GM08714 (cell line): ENCODE data around the gene APRT.
"Not testable (repeated sequence)": the region's sequence is repeated elsewhere in the genome, so short reads cannot be mapped to it uniquely, and the experiment has no call there.

Experiments used
- H3K4me3 ChIP-seq: fragments of 200-500 bp; sonication (Bioruptor generic); 2 replicates; pipeline ENCODE4 v1.5.1; 2014; ENCODE audit warnings: mild to moderate bottlenecking, low read length, inconsistent platforms
- ZNF274 ChIP-seq: IDR thresholded peaks from 2 replicates; pipeline ENCODE4 v1.6.1; 2012; ENCODE audit warnings: mild to moderate bottlenecking, low read depth, low read length

APRT gene

DNA sequence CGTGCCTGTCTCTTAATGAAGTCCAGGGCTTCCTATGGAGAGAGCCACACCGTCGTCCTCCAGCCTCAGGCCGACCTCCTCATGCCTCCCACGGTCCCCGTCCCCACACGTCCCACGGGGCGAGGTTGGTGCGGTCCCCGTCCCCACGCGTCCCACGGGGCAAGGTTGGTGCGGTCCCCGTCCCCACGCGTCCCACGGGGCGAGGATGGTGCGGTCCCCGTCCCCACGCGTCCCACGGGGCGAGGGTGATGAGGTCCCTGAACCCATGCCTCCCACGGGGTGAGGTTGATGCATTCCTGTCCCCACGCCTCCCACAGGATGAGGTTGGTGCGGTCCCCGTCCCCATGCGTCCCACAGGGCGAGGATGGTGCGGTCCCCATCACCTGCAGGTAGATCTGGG, 24.1 kb upstream of the APRT start:
- TF ChIP-seq ZNF274 = no peak
- H3K4me3 ChIP-seq = no peak overlapping the region

DNA sequence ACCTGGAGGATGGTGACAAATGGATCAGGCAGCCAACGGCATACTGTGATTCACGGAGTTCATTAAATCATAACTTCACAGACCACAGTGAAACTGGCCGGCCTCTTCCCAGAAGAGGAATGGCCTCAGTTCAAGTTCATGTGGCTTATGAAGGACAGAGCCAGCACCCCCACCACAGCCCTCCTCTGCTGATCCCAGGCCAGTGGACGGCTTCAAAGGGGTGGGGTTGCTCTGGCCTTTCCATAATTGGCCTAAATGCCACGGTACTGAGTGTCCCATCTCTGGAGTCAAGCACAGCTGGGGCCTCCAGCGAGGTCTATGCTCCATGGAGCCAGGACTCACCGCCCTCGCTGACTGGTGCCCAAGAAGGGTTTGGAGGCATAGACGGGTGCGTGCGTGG, 23.7 kb upstream of the APRT start:
- TF ChIP-seq ZNF274 = no peak
- H3K4me3 ChIP-seq = no peak overlapping the region

DNA sequence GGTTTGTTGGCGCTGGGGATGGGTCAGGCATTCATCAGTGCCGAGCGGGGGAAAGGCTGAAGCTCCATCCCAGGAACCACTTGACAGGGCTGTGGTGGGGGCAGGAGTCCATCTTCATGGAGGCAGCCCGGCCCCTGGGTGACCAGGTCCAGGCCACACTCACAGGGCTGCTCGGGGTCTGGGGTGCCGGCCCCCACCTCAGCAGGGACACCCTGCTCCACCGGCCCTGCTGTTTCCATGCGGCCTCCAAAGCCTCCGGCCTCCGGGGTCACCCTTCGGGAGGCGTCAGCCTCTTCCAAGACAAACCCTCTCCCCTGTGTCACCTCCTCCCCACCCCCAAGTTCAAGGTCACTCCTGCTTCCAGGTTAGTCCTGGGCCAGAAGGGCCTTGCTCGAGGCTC, 22.9 kb upstream of the APRT start:
- H3K4me3 ChIP-seq = no peak overlapping the region
- no peak for TF ChIP-seq ZNF274

DNA sequence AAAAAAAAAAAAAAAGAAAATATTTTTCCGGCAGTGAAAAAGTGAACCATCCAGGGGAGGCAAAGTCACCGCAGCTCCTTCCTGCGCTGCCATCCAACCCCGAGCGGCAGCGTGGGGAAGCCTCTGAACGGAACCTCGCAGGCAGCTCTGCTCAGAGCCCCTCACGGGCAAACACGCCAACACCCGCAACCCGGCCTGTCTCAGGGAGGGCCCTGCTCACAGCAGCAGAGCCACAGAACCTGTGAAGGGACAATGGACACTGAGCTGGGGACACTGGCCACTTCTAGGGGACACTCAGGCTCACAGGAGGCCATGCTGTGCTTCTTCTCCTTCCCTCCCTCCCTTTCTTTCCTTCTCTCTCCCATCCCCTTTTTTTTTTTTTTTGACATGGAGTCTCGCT, 21.4 kb upstream of the APRT start:
- H3K4me3 ChIP-seq = no peak overlapping the region
- TF ChIP-seq ZNF274 = no peak

DNA sequence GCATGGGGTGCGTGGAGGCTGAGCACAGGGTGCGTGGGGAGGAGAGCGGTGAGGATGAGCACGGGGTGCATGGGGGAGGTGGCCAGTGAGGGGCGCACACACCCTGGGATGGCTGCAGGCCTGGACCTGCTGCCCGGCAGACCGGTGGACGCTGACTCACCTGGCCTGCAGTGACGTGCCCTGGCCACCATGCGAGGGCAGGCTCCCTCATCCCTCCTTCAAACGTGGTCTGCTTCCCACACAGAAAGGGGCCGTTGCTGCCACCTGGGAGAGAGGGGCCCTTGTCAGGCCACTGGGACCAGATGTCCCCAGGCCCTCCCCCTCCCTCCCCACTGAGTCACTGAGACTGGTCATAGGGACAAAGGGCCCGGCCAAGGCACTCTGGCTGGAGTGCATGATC, 20.1 kb upstream of the APRT start:
- TF ChIP-seq ZNF274 = no peak
- no peak overlapping the region for H3K4me3 ChIP-seq

DNA sequence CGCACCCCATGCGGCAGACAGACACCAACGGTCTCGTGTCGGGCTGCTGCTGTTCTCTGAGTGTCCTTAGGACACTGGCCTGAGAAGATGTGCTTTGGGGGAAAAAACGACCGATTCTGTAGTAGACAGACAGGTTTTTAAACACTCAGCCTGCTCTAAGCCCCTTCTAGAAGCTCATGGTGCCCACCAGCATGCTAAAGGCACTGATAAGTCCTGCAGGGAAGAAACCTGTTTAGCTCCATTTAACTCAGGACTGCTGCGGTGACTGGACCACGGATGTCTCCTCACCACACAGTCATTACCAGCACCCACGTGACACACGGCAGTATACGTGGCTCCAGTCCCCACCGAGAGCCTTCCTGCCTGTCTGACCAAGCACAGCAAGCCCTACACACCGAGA, 19.1 kb upstream of the APRT start:
- H3K4me3 ChIP-seq = no peak overlapping the region
- TF ChIP-seq ZNF274 = no peak

DNA sequence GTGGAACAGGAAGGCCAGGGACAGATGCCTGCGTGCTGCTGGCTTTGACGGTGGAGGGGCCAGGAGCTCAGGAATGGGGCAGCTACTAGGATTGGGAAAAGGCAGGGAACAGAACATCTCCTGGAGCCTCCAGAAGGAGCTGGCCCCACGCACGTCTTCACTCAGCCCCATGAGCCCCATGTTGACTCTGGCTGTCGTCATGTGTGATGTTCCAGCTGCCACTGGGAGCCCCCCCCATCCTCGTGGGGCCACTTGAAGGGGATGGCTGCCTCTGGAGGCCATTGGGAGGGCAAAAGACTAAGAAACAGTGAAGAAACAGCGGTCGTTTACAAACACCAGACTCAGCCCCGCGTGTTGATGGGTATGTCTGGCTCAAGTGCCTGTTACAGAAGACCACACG, 18.5 kb upstream of the APRT start:
- no peak overlapping the region for H3K4me3 ChIP-seq
- no peak for TF ChIP-seq ZNF274

DNA sequence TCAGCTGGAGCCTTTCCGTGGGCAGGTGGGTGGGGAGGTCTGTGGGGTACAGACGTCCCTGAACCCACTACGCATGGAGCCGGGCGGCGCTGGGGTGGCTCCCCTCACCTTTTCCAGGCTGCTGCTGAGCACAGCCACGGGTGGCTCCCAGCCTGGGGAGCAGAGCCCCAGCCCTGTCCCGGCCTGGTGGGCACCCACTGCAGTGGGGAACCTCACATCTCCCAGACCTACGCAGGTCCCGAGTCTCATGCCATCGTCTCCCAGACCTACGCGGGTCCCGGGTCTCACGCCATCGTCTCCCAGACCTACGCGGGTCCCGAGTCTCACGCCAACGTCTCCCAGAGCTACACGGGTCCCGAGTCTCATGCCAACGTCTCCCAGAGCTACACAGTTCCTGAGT, 17.0 kb upstream of the APRT start:
- no peak for TF ChIP-seq ZNF274
- H3K4me3 ChIP-seq = no peak overlapping the region

DNA sequence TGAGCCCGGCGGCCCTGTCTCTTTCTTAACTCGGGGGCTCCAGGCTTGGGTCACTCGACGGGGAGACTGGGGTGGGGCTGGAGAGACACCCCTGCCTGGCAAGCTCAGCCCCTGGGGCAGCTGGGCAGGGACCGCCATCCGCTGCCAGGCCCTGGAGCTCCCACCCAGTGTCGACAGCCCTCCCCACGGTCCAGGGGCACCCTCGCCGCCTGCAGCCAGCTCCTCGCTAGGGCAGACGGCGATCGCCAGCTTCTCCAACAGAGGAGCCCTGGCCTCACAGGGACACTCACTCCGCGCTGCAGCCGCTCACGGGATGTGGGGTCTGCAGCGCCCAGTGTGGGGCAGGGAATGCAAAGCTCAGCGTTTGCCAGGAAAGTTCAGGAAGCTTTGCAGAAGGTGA, 16.0 kb upstream of the APRT start:
- TF ChIP-seq ZNF274 = no peak
- no peak overlapping the region for H3K4me3 ChIP-seq

DNA sequence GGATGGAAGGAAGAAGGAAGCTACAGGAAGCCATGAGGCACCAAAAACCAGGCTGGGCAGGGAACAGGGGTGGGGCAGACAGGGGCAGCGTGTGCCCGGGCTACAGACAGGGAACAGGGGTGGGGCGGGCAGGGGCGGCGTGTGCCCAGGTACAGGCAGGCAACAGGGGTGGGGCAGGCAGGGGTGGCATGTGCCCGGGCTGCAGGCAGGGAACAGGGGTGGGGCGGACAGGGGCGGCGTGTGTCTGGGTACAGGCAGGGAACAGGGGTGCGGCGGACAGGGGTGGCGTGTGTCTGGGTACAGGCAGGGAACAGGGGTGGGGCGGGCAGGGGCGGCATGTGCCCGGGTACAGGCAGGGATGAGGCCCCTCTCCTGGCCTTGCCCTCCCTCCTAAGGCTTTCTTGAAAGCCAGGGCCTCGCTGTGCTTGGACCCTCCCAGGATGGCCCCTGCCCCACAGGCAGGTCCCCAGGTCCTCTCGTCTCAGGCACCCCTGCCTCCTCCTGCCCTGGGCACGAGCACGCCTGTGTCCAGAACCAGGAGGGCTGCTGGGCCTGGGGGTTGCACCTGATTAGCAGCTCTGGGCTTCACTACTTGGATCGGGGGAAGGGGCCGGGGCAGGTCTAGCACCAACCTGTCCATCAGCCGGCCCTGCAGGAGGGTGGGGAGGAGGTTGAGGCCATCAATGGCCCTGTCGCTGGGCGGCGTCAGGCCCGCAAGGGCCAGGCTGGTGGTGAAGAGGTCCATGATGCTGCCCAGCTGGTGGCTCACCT, 14.5 kb upstream of the APRT start:
- no peak for TF ChIP-seq ZNF274
- H3K4me3 ChIP-seq = no peak overlapping the region

DNA sequence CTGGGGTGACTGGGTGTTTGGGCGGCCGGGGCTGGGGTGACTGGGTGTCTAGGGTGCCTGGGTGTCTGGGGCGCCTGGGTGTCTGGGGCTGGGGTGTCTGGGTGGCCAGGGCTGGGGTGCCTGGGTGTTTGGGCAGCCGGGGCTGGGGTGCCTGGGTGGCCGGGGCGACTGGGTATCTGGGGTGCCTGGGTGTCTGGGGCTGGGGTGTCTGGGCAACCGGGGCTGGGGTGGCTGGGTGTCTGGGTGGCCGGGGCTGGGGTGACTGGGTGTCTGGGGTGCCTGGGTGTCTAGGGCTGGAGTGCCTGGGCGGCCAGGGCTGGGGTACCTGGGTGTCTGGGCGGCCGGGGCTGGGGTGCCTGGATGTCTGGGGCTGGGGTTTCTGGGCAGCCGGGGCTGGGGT, 13.4 kb upstream of the APRT start:
- no peak overlapping the region for H3K4me3 ChIP-seq
- TF ChIP-seq ZNF274 = no peak

DNA sequence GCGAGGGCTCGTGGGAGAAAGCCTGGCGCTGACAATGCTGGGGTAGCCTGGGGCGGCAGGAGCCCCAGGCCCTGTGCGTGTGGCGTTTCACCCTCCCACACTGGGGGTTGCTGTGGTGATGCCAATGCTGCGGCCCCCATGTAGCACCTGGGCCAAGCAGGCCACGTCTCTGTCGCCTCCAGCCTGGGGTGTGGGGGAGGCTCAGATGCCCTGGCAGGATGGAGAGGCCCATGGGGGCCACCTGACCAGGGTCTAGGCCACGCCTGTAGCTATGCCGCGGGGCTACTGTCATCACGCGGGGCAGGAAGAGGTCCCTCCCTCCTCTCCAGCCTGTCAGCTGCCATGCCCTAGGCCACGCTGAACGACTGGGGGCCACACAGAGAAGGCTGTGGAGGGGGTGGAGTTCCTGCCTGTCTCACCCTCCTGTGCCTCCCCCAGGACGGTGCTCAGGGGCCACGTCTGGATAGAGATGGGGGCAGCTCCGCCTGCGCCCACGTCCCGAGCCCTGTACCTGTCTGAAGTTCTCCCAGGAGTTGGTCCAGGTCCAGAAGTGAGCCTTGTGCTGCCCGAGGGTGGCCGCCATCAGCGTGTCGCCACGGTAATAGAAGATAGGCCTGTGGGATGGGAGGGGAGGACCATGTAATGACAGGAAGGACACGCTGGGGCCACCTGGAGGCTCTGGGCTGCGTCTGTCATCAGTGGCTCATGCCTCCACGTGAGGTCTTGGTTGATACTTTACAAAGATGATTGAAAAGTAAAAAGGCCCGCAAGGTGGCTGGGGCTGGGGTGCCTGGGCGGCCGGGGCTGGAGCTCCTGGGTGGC, 12.7 kb upstream of the APRT start:
- H3K4me3 ChIP-seq = no peak overlapping the region
- TF ChIP-seq ZNF274 = no peak

DNA sequence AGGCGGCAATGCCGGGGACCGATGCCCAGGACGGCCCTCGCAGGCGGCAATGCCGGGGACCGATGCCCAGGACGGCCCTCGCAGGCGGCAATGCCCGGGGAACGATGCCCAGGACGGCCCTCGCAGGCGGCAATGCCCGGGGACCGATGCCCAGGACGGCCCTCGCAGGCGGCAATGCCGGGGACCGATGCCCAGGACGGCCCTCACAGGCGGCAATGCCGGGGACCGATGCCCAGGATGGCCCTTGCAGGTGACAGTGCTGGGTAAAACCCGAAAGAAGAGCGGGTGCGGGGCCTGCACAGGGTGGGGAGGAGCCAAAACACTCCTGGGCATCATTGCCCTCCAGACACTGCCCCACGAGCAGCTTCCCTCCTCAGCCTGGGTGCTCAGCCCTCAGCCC, 11.9 kb upstream of the APRT start:
- H3K4me3 ChIP-seq = not testable (repeated sequence)

DNA sequence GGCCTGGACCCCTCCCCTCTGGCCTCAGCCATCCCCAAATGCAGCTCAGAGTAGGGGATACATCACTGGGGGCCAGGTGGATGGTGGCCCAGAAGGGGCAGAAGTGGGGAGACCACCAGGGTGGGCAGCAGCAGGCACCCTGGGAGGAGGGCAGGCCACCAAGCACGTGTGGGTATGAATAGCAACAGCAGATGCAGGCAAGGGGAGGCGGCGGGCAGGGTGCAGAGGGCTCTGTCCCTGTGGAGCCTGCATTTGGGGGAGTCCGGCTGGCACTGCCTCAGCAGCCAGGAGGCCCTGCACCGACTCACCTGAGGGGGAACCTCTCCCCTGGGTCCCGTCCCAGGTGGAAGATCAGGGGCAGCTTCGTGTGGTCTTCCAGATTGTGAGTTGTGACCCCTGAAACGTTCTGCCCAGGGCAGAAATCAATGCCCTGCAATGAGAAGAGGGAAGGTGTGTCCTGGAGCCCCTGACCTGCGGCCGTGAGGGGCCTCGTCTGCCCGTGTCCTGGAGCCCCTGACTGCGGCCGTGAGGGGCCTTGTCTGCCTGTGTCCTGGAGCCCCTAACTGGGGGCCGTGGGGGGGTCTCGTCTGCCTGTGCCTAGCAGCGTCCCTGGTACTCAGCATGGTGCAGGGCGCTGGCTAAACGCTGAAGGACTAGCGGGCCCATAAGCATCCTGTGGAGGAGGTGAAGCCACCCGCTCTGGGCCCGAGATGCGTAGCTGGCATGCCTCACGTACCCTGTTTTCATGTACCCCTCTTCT, 10.7 kb upstream of the APRT start:
- TF ChIP-seq ZNF274 = no peak
- H3K4me3 ChIP-seq = no peak overlapping the region
